Hepatocyte (in vitro differentiated cells): ENCODE results near the gene RBFOX1.

Source experiments
- EZH2 ChIP-seq: fragments of 200-600 bp; sonication (generic); IDR thresholded peaks from 2 replicates; pipeline ENCODE4 v1.6.1; 2016; ENCODE audit warnings: antibody characterized with exemption, mild to moderate bottlenecking, borderline replicate concordance
- TF ChIP-seq, protein P1 (sequence below): fragments of 200-600 bp; sonication (generic); IDR thresholded peaks from 2 replicates; pipeline ENCODE4 v1.5.1; 2016; ENCODE audit warnings: antibody characterized with exemption, mild to moderate bottlenecking; ENCODE audit not compliant: poor library complexity

GRCh38 chr16:7426161-7426560, 93.5 kb downstream of the RBFOX1 start:
- TF ChIP-seq, protein P1, sequence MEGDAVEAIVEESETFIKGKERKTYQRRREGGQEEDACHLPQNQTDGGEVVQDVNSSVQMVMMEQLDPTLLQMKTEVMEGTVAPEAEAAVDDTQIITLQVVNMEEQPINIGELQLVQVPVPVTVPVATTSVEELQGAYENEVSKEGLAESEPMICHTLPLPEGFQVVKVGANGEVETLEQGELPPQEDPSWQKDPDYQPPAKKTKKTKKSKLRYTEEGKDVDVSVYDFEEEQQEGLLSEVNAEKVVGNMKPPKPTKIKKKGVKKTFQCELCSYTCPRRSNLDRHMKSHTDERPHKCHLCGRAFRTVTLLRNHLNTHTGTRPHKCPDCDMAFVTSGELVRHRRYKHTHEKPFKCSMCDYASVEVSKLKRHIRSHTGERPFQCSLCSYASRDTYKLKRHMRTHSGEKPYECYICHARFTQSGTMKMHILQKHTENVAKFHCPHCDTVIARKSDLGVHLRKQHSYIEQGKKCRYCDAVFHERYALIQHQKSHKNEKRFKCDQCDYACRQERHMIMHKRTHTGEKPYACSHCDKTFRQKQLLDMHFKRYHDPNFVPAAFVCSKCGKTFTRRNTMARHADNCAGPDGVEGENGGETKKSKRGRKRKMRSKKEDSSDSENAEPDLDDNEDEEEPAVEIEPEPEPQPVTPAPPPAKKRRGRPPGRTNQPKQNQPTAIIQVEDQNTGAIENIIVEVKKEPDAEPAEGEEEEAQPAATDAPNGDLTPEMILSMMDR = no peak
- TF ChIP-seq EZH2 = no peak
